Nephron progenitor cell (in vitro differentiated cells): ENCODE measurements around the gene KDM7A.

ENCODE experiments used
- DNase-seq: peaks from one replicate; pipeline ENCODE4 v3.0.0; 2021
- H3K27ac Mint-ChIP-seq: 2 replicates; pipeline ENCODE4 v1.8.0; 2021; ENCODE audit warnings: mild to moderate bottlenecking, moderate library complexity, mixed read lengths
- H3K27me3 Mint-ChIP-seq: 2 replicates; pipeline ENCODE4 v1.8.0; 2021; ENCODE audit warnings: mild to moderate bottlenecking, low read depth, mixed read lengths; ENCODE audit not compliant: poor library complexity
- H3K36me3 Mint-ChIP-seq: 2 replicates; pipeline ENCODE4 v1.8.0; 2021; ENCODE audit warnings: low read depth, mixed read lengths
- H3K4me1 Mint-ChIP-seq: 2 replicates; pipeline ENCODE4 v1.8.0; 2021; ENCODE audit warnings: mixed read lengths
- H3K4me3 Mint-ChIP-seq: 2 replicates; pipeline ENCODE4 v1.8.0; 2021; ENCODE audit warnings: mild to moderate bottlenecking, moderate library complexity, mixed read lengths
- H3K9me3 Mint-ChIP-seq: 2 replicates; pipeline ENCODE4 v1.8.0; 2021; ENCODE audit warnings: mild to moderate bottlenecking, moderate library complexity, mixed read lengths
- TF ChIP-seq, protein P1 (sequence below): fragments of 200-600 bp; sonication (generic); IDR thresholded peaks from 2 replicates; pipeline ENCODE4 v1.5.0; 2021; ENCODE audit warnings: antibody characterized with exemption

Gene KDM7A

DNA sequence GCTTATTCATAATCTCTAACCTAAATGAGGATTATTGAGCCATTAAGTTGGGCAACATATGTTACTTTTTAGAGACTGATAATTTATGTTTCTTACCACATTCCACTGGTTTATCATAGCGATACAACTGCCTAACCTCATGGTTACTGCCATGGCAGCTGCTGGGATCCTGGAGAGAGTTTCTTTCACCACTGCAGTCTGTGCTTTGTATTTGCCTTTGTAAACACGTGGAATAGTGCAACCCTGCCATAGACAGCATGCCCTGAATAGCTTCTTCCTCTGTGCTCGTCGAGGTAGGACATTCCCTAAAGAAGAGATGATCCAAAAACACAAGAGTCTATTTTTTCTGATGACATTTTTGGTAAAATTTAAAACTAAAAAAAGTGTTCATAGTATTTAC, 80.3 kb downstream of the KDM7A start:
- Mint-ChIP-seq H3K36me3 (peaks cover 90% of the 10 kb centered on the region), H3K27me3 (no peaks in the 10 kb centered on the region), H3K4me1 (peaks cover 14% of the 10 kb centered on the region), H3K9me3 (no peaks in the 10 kb centered on the region), H3K4me3 (no peak overlapping the region), H3K27ac (no peak overlapping the region)
- TF ChIP-seq, protein P1, sequence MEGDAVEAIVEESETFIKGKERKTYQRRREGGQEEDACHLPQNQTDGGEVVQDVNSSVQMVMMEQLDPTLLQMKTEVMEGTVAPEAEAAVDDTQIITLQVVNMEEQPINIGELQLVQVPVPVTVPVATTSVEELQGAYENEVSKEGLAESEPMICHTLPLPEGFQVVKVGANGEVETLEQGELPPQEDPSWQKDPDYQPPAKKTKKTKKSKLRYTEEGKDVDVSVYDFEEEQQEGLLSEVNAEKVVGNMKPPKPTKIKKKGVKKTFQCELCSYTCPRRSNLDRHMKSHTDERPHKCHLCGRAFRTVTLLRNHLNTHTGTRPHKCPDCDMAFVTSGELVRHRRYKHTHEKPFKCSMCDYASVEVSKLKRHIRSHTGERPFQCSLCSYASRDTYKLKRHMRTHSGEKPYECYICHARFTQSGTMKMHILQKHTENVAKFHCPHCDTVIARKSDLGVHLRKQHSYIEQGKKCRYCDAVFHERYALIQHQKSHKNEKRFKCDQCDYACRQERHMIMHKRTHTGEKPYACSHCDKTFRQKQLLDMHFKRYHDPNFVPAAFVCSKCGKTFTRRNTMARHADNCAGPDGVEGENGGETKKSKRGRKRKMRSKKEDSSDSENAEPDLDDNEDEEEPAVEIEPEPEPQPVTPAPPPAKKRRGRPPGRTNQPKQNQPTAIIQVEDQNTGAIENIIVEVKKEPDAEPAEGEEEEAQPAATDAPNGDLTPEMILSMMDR: no peak
- no peak for DNase-seq

DNA sequence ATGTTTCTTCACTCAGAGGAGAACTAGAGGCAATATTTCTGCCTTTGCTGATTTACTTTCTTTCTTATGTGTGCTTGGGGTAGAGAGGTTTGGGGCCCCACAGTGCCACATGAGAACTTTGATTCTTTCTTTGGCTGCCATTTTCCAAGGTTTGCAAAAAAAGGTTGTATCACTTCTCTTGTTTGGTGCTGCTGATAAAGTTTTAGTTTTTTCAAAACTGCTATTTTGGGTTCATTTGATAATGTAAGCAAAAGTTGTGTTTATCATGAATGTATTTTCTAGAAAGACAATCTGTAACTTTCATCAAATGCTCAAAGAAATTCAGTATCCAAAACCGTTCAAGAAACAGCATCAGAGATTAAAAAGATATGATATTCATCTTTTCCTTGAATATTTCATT, 83.4 kb downstream of the KDM7A start:
- no peak for DNase-seq
- TF ChIP-seq, protein P1: no peak
- H3K27ac Mint-ChIP-seq: no peak overlapping the region
- H3K9me3 Mint-ChIP-seq: no peaks in the 10 kb centered on the region
- peaks cover 14% of the 10 kb centered on the region for H3K4me1 Mint-ChIP-seq
- H3K36me3 Mint-ChIP-seq: peaks cover 74% of the 10 kb centered on the region
- H3K27me3 Mint-ChIP-seq: no peaks in the 10 kb centered on the region
- H3K4me3 Mint-ChIP-seq: no peak overlapping the region

DNA sequence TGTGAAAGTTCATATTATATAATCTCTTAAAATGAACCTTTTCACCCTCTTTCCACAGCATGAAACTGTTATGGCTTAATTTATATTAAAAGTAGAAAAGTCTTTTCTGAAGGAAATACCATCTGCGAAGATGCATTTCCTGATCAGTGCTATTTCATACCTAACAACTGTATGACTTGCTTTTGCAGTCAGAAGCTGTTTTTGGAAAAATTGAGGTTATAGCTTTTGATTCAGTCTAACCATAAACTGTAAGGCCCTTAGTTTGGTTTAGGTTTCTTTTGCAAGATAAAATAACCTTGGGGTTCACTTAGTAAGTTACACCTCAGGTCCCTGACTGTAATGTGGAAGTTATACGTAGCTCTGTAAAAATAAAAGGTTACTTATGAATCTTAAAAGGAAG, 91.3 kb downstream of the KDM7A start:
- Mint-ChIP-seq H3K27ac (no peak overlapping the region), H3K4me1 (no peaks in the 10 kb centered on the region), H3K4me3 (no peak overlapping the region), H3K9me3 (no peaks in the 10 kb centered on the region), H3K27me3 (no peaks in the 10 kb centered on the region), H3K36me3 (no peaks in the 10 kb centered on the region)
- no peak for DNase-seq
- TF ChIP-seq, protein P1: no peak

DNA sequence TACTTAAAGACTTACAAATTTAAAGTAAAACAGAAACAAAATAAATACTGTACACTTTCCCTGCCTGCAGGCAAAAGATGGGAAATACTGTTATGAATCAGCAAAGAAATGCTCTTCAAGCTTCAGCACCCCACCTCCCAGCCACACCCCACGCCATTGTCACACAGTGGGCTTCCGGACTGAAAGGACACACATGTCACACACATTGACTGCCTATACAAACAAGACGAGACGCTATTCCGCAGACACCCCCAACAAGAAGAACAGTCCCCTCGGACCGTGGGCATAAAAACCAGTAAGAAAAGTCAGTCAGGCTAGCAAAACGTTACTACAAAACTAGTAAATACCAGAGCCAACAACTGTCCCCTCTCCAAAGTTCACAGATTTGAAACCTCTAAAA, 91.8 kb downstream of the KDM7A start:
- Mint-ChIP-seq H3K36me3 (no peaks in the 10 kb centered on the region), H3K27ac (no peak overlapping the region), H3K9me3 (no peaks in the 10 kb centered on the region), H3K27me3 (no peaks in the 10 kb centered on the region), H3K4me1 (no peaks in the 10 kb centered on the region), H3K4me3 (no peak overlapping the region)
- DNase-seq: no peak
- TF ChIP-seq, protein P1: no peak

- no peak for DNase-seq
- no peaks in the 10 kb centered on the region for H3K27me3 Mint-ChIP-seq
- no peaks in the 10 kb centered on the region for H3K36me3 Mint-ChIP-seq
- H3K9me3 Mint-ChIP-seq: no peaks in the 10 kb centered on the region
- H3K4me3 Mint-ChIP-seq: no peak overlapping the region
- H3K4me1 Mint-ChIP-seq: peaks cover 2% of the 10 kb centered on the region
- H3K27ac Mint-ChIP-seq: no peak overlapping the region
- TF ChIP-seq, protein P1: no peak
Measured at GRCh38 chr7:140084142-140084655, 92.6 kb downstream of the KDM7A start.

GRCh38 chr7:140082770-140083169, 94.0 kb downstream of the KDM7A start:
- Mint-ChIP-seq H3K27me3 (no peaks in the 10 kb centered on the region), H3K27ac (no peak overlapping the region), H3K36me3 (no peaks in the 10 kb centered on the region), H3K4me3 (no peak overlapping the region), H3K9me3 (no peaks in the 10 kb centered on the region), H3K4me1 (peaks cover 13% of the 10 kb centered on the region)
- DNase-seq: no peak
- TF ChIP-seq, protein P1: no peak
